Activated T-cell treated with anti-CD3 and anti-CD28 coated beads, Interleukin-2, amount 50 U/mL, for 24 hours (primary cell): ENCODE measurements around the gene DSCAML1.

Experiments
- DNase-seq: peaks from one replicate; pipeline ENCODE4 v3.0.0-alpha.2; 2020
- H3K27ac Mint-ChIP-seq: 2 replicates; pipeline ENCODE4 v1.8.0; 2020; ENCODE audit warnings: mild to moderate bottlenecking, mixed read lengths
- H3K27me3 Mint-ChIP-seq: 2 replicates; pipeline ENCODE4 v1.8.0; 2020; ENCODE audit warnings: mixed read lengths
- H3K36me3 Mint-ChIP-seq: 2 replicates; pipeline ENCODE4 v1.8.0; 2020; ENCODE audit warnings: low read depth, mixed read lengths
- H3K4me1 Mint-ChIP-seq: 2 replicates; pipeline ENCODE4 v1.8.0; 2020; ENCODE audit warnings: low read depth, mixed read lengths
- H3K4me3 Mint-ChIP-seq: 2 replicates; pipeline ENCODE4 v1.8.0; 2020; ENCODE audit warnings: mild to moderate bottlenecking, moderate library complexity, mixed read lengths
- H3K9me3 Mint-ChIP-seq: 2 replicates; pipeline ENCODE4 v1.8.0; 2020; ENCODE audit warnings: mixed read lengths

DSCAML1 gene

GRCh38 chr11:117796872-117797529 is at the start of gene DSCAML1:
Gene DSCAML1 (minus strand): TSS chr11:117797216. CDS start chr11:117797079, 137 bp downstream.
- no peak within 1 kb of the TSS for H3K27ac Mint-ChIP-seq
- H3K9me3 Mint-ChIP-seq: no peaks in the 10 kb centered on the region
- H3K27me3 Mint-ChIP-seq: peaks cover 63% of the 10 kb centered on the region
- no peaks in the 10 kb centered on the region for H3K36me3 Mint-ChIP-seq
- H3K4me3 Mint-ChIP-seq: peak within 1 kb of the TSS; percentile 42
- peak; percentile 66 for DNase-seq
- peaks cover 16% of the 10 kb centered on the region for H3K4me1 Mint-ChIP-seq

- H3K36me3 Mint-ChIP-seq: no peaks in the 10 kb centered on the region
- H3K27ac Mint-ChIP-seq: no peak overlapping the region
- peak; percentile 91 for DNase-seq
- no peaks in the 10 kb centered on the region for H3K4me1 Mint-ChIP-seq
- no peak overlapping the region for H3K4me3 Mint-ChIP-seq
- no peaks in the 10 kb centered on the region for H3K9me3 Mint-ChIP-seq
- no peaks in the 10 kb centered on the region for H3K27me3 Mint-ChIP-seq
Measured at GRCh38 chr11:117843666-117844484, 46.9 kb upstream of the DSCAML1 start.

- Mint-ChIP-seq H3K4me1 (peaks cover 7% of the 10 kb centered on the region), H3K27ac (no peak overlapping the region), H3K36me3 (no peaks in the 10 kb centered on the region), H3K27me3 (no peaks in the 10 kb centered on the region), H3K4me3 (no peak overlapping the region), H3K9me3 (no peaks in the 10 kb centered on the region)
- no peak for DNase-seq
Measured at GRCh38 chr11:117842131-117842941, 45.3 kb upstream of the DSCAML1 start.

- no peaks in the 10 kb centered on the region for H3K9me3 Mint-ChIP-seq
- H3K4me1 Mint-ChIP-seq: peaks cover 7% of the 10 kb centered on the region
- no peak for DNase-seq
- no peaks in the 10 kb centered on the region for H3K27me3 Mint-ChIP-seq
- H3K4me3 Mint-ChIP-seq: no peak overlapping the region
- H3K27ac Mint-ChIP-seq: no peak overlapping the region
- H3K36me3 Mint-ChIP-seq: no peaks in the 10 kb centered on the region
Measured at GRCh38 chr11:117841551-117842031, 44.6 kb upstream of the DSCAML1 start.

- Mint-ChIP-seq H3K36me3 (no peaks in the 10 kb centered on the region), H3K27ac (no peak overlapping the region), H3K9me3 (no peaks in the 10 kb centered on the region), H3K27me3 (no peaks in the 10 kb centered on the region), H3K4me1 (peaks cover 7% of the 10 kb centered on the region), H3K4me3 (no peak overlapping the region)
- DNase-seq: no peak
Measured at GRCh38 chr11:117840881-117841550, 44.0 kb upstream of the DSCAML1 start.

GRCh38 chr11:117839936-117840813 is 43.2 kb upstream of the DSCAML1 start:
- no peaks in the 10 kb centered on the region for H3K36me3 Mint-ChIP-seq
- DNase-seq: peak; percentile 28
- H3K27ac Mint-ChIP-seq: no peak overlapping the region
- no peaks in the 10 kb centered on the region for H3K27me3 Mint-ChIP-seq
- no peaks in the 10 kb centered on the region for H3K9me3 Mint-ChIP-seq
- H3K4me3 Mint-ChIP-seq: no peak overlapping the region
- H3K4me1 Mint-ChIP-seq: peaks cover 7% of the 10 kb centered on the region

GRCh38 chr11:117839380-117839881 is 42.4 kb upstream of the DSCAML1 start:
- peak; percentile 28 for DNase-seq
- H3K4me1 Mint-ChIP-seq: peaks cover 7% of the 10 kb centered on the region
- no peak overlapping the region for H3K4me3 Mint-ChIP-seq
- H3K36me3 Mint-ChIP-seq: no peaks in the 10 kb centered on the region
- no peak overlapping the region for H3K27ac Mint-ChIP-seq
- no peaks in the 10 kb centered on the region for H3K27me3 Mint-ChIP-seq
- H3K9me3 Mint-ChIP-seq: no peaks in the 10 kb centered on the region

GRCh38 chr11:117838901-117839300 is 41.9 kb upstream of the DSCAML1 start:
- no peaks in the 10 kb centered on the region for H3K9me3 Mint-ChIP-seq
- no peaks in the 10 kb centered on the region for H3K36me3 Mint-ChIP-seq
- H3K27me3 Mint-ChIP-seq: no peaks in the 10 kb centered on the region
- H3K4me1 Mint-ChIP-seq: peaks cover 7% of the 10 kb centered on the region
- no peak overlapping the region for H3K4me3 Mint-ChIP-seq
- no peak for DNase-seq
- H3K27ac Mint-ChIP-seq: no peak overlapping the region

- no peak overlapping the region for H3K4me3 Mint-ChIP-seq
Measured at GRCh38 chr11:117837791-117838190, 40.8 kb upstream of the DSCAML1 start.

GRCh38 chr11:117837070-117837776 is 40.2 kb upstream of the DSCAML1 start:
- Mint-ChIP-seq H3K27me3 (no peaks in the 10 kb centered on the region), H3K9me3 (no peaks in the 10 kb centered on the region), H3K4me3 (no peak overlapping the region), H3K36me3 (no peaks in the 10 kb centered on the region), H3K27ac (no peak overlapping the region), H3K4me1 (peaks cover 7% of the 10 kb centered on the region)
- peak; percentile 8 for DNase-seq

More at GRCh38 chr11:117837791-117838190, 40.8 kb upstream of the DSCAML1 start:
- DNase-seq: peak; percentile 15
- H3K27me3 Mint-ChIP-seq: no peaks in the 10 kb centered on the region
- no peaks in the 10 kb centered on the region for H3K36me3 Mint-ChIP-seq
- H3K4me1 Mint-ChIP-seq: peaks cover 7% of the 10 kb centered on the region
- no peak overlapping the region for H3K27ac Mint-ChIP-seq
- no peaks in the 10 kb centered on the region for H3K9me3 Mint-ChIP-seq

GRCh38 chr11:117836077-117836960 is 39.3 kb upstream of the DSCAML1 start:
- no peak overlapping the region for H3K4me3 Mint-ChIP-seq
- no peaks in the 10 kb centered on the region for H3K36me3 Mint-ChIP-seq
- no peak for DNase-seq
- H3K9me3 Mint-ChIP-seq: no peaks in the 10 kb centered on the region
- H3K27me3 Mint-ChIP-seq: no peaks in the 10 kb centered on the region
- H3K4me1 Mint-ChIP-seq: peaks cover 9% of the 10 kb centered on the region
- no peak overlapping the region for H3K27ac Mint-ChIP-seq

GRCh38 chr11:117835576-117835975 is 38.6 kb upstream of the DSCAML1 start:
- Mint-ChIP-seq H3K4me3 (no peak overlapping the region), H3K27me3 (no peaks in the 10 kb centered on the region), H3K9me3 (no peaks in the 10 kb centered on the region), H3K27ac (no peak overlapping the region), H3K4me1 (peaks cover 17% of the 10 kb centered on the region), H3K36me3 (no peaks in the 10 kb centered on the region)
- no peak for DNase-seq
